ENCODE measurements around the gene SOHLH1.

GRCh38 chr9:135736272-135736978 lies 37.1 kb upstream of the SOHLH1 start:
- TF ChIP-seq CEBPB (IDR thresholded peaks at IDR 0.05; ENCODE audit: low read depth, low read length) (no peak), SMC3 (IDR thresholded peaks at IDR 0.05; ENCODE audit: low read depth, low read length) (no peak), CTCF (conservative IDR thresholded peaks at IDR 0.05; ENCODE audit: low read depth, low read length) (no peak), MXI1 (IDR thresholded peaks at IDR 0.05; ENCODE audit: borderline replicate concordance, low read depth, low read length) (no peak), POLR2A (IDR thresholded peaks at IDR 0.05; ENCODE audit: low read depth, low read length) (no peak), USF2 (IDR thresholded peaks at IDR 0.05; ENCODE audit: low read depth, low read length) (no peak), RAD21 (IDR thresholded peaks at IDR 0.05; ENCODE audit: low read length) (no peak)
